T-helper 1 cell treated with Interleukin-12 subunit alpha and Interleukin-12 subunit beta and Interleukin-4 antibody, amounts not matched to agents 30 μg/mL and 1 μg/mL, for 36 hours (primary cell): ENCODE data around the gene IGSF8.

Experiments
- H3K27ac Mint-ChIP-seq: one replicate; pipeline ENCODE4 v1.8.0; 2021; ENCODE audit warnings: mild to moderate bottlenecking, mixed read lengths
- H3K27me3 Mint-ChIP-seq: one replicate; pipeline ENCODE4 v1.8.0; 2021; ENCODE audit warnings: low read depth, mixed read lengths
- H3K36me3 Mint-ChIP-seq: one replicate; pipeline ENCODE4 v1.8.0; 2021; ENCODE audit warnings: low read depth, mixed read lengths
- H3K4me1 Mint-ChIP-seq: one replicate; pipeline ENCODE4 v1.8.0; 2021; ENCODE audit warnings: low read depth, mixed read lengths
- H3K4me3 Mint-ChIP-seq: one replicate; pipeline ENCODE4 v1.8.0; 2021; ENCODE audit warnings: mild to moderate bottlenecking, moderate library complexity, mixed read lengths
- H3K9me3 Mint-ChIP-seq: one replicate; pipeline ENCODE4 v1.8.0; 2021; ENCODE audit warnings: mixed read lengths

IGSF8 gene

DNA sequence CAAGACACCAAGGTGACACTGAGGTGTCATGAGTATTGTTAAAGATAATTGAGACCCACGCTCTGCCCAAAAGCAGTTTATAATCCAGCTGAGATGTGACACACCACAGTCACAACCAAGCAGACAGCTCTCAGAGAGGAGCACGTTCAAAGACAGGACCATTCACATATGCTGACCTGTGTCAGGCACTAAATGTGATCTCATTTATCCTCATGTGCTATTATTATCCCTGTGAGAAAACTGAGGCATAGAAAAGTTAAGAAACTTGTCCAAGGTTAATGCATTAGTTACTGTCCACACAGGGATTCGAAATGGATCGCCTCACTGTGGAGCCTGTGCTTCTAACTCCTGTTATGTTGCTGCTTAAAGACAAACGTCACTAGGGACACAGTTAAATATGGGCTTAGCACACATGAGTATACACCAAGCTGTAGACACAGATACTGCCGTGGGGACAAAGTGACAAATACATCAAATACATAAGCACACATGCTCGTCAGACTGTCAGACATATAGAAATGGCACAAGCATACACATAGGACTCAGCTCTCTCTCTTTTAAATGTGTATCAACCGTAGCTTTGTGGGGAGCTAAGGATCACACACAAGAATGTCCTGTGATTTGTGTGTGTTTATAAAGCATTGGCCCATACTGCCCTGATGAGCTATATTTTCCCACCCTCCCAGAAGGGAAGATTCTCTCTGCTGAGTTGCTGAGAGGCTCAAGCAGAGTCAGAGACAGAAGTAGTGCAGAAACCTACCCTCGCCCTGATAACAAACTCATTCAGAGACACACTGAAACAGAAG lies 3.5 kb upstream of the IGSF8 start:
- peaks cover 23% of the 10 kb centered on the region for H3K4me1 Mint-ChIP-seq
- no peaks in the 10 kb centered on the region for H3K9me3 Mint-ChIP-seq
- no peak overlapping the region for H3K27ac Mint-ChIP-seq
- no peak overlapping the region for H3K4me3 Mint-ChIP-seq
- peaks cover 10% of the 10 kb centered on the region for H3K27me3 Mint-ChIP-seq
- no peaks in the 10 kb centered on the region for H3K36me3 Mint-ChIP-seq

DNA sequence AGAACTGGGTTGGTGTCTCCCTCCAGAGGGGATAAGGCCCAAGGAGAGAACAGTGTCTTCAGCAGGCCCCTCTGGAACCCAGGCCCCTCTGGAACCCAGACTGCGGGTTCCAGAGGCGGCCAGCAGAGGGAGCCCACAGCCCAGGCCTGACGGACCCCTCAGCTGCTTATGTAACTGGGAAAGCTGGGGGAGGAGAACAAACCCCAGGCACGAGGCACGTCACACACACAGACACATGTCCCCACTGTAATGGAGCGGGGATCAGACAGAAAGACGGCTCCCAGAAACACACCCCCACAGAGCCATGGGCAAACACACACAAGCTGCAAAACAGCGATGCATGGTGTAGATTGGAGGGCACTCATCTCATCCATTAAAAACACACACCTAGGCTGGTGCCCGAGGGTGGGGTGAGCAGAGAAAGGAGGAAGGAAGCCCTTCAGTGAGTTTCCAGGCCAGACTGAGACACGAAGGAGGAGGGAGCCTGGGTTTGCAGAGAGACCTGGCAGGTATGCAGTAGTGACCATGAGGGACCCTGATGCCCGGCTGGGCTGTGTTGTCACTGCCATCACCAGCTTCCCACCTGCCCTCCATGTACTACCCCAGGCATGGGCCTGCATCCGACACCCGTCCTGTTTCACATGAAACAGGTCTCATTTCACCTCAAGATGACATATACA lies 2.8 kb upstream of the IGSF8 start:
- peaks cover 28% of the 10 kb centered on the region for H3K4me1 Mint-ChIP-seq
- H3K9me3 Mint-ChIP-seq, result no peaks in the 10 kb centered on the region
- no peak overlapping the region for H3K4me3 Mint-ChIP-seq
- H3K27me3 Mint-ChIP-seq, result peaks cover 5% of the 10 kb centered on the region
- H3K36me3 Mint-ChIP-seq, result no peaks in the 10 kb centered on the region
- peak overlapping the region; percentile 69 for H3K27ac Mint-ChIP-seq

DNA sequence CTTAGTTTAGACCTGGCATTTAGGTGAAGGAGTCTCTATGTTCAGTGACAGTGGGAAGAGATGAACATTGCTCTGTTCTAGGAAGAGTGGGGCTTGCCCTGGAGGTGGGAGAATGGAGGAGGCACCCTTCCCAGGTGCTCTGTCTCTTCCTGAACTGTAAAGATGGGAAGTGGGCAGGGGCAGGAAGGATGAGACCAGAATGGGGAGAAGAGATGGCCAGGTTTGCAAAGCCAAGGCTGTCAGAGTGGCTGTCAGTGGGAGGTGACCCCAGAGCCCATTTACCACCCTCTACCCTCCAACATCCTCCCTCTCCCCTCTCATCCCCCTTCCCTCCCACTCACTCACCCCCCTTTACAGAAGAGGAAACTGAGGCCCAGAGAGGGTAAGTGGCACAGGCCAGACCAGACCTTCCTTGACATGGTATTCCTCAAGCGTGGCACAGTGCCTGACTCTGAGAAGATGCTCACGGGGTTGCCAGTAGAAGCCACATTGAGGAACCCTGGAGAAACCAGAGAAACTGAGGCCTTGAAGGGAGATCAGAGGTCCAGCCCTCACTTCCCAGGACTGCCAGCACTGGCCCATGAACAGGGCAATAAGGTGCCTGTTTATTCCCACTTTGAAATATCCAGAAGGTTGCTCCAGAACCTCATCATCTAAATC lies 1.4 kb upstream of the IGSF8 start:
- Mint-ChIP-seq H3K27me3 (no peaks in the 10 kb centered on the region), H3K4me3 (peak overlapping the region; percentile 67), H3K9me3 (no peaks in the 10 kb centered on the region), H3K4me1 (peaks cover 31% of the 10 kb centered on the region), H3K36me3 (no peaks in the 10 kb centered on the region), H3K27ac (peak overlapping the region; percentile 69)

DNA sequence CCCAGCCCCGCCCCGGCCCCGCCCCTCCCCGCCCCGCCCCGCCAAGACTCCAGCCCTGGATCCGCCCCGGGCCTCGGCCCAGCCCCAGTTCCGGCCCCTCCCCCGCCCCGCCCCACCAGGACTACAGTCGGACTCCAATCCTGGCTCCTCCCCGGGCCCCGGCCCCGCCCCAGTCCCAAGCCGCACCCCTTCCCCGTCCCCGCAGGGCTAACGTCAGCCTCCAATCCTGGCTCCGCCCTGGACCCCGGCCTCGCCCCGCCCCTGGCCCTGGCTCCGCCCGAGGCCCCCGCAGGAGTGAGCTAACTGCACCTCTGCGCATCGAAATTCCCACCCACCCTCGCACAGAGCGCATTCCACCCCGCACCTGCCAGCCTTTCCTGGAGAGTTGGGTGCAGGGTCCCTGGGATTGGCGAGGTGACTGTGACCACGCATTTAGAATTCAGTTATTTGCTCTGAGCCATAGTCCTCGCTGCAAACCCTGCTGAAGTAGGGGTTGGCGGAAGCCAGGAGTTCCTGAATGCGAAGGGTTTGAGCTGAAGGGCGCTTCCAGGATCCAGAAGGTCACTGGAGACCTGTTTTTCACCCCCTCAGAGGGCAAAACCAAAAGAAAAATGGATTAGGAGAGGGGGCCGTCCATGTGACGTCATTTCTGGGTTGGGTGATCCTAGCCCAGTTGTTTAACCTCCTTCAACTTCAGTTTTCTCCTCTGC lies 588 bp upstream of the IGSF8 start:
- Mint-ChIP-seq H3K4me1 (peaks cover 31% of the 10 kb centered on the region), H3K4me3 (peak overlapping the region; percentile 67), H3K36me3 (no peaks in the 10 kb centered on the region), H3K27ac (peak overlapping the region; percentile 69), H3K27me3 (no peaks in the 10 kb centered on the region), H3K9me3 (no peaks in the 10 kb centered on the region)

DNA sequence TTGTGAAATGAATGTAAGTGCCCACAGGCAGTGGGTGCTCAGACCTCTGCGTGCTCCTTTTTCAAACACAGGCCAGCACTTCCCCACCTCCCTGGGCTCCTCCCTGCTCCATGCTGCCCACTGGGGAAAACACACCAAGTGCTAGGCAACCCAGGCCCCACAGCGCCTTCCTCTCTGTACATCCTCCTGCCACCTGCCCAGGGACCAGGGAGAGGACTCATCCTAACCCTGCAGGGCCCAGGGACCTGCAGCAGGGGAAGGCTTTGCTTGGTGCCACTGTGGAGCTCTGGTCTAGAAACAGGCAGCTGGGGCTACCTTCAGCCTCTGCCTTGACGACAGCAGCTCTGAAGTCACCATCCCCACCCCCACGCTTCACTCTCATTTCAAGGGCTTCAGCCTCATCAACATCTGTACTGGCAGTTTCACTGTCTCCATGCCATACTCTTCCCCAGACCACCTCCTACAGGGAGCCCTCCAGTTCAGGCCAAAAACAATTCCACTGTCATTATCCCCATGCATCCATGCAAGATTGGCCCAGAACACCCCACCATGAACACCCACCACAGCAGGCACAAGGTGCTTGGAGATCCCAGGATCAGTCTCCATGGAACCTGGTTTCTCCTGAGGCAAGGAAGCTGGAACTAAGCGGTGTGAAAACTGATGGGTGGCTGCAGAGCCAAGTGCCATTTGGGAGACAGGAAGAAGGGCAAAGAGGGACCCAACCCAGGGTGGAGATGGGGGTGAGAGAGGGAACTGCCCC lies 1.1 kb downstream of the IGSF8 start:
- Mint-ChIP-seq H3K9me3 (no peaks in the 10 kb centered on the region), H3K4me3 (peak overlapping the region; percentile 83), H3K27me3 (no peaks in the 10 kb centered on the region), H3K36me3 (no peaks in the 10 kb centered on the region), H3K27ac (peak overlapping the region; percentile 67), H3K4me1 (peaks cover 34% of the 10 kb centered on the region)

DNA sequence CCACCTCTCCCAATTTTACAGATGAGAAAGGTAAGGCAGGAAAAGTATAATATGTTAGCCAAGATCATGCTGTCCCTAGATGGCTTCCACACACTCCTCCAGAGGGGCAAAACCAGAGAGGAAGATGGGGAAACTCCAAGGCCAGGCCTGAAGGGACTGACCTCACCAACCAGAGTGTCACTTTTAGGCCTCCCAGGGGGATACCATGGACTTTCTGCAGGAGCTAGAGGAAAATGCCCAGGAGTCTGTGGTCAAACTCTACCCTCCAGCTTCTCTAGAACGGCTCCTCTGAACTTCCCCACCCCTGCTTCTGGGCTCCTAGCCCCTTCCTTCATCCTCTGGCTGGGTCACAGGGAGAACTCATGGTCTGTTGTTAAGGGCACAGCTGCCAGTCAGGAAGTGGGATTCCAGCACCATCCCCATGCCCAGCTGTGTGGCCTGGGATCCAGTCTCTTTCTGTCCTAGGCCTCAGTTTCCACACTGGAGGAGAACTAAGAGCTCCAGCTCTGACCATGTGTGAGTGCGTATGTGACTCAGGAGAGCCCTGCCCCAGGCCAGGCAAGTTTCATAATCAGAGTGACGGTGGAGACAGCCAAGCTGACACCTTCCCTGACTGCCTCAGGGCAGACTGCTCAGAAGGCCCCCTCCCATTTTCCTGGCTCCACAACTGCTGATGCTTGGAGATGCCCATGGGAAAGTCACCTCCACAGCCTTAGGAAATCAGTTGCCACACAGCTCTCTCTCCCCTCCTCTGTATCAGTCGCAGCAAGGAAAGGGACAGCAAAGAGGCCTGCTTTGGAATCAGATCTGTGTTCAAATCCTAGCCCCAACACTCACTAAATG lies 1.9 kb downstream of the IGSF8 start:
- Mint-ChIP-seq H3K4me1 (peaks cover 34% of the 10 kb centered on the region), H3K27ac (peak overlapping the region; percentile 10), H3K4me3 (peak overlapping the region; percentile 83), H3K36me3 (peaks cover 2% of the 10 kb centered on the region), H3K27me3 (no peaks in the 10 kb centered on the region), H3K9me3 (no peaks in the 10 kb centered on the region)

DNA sequence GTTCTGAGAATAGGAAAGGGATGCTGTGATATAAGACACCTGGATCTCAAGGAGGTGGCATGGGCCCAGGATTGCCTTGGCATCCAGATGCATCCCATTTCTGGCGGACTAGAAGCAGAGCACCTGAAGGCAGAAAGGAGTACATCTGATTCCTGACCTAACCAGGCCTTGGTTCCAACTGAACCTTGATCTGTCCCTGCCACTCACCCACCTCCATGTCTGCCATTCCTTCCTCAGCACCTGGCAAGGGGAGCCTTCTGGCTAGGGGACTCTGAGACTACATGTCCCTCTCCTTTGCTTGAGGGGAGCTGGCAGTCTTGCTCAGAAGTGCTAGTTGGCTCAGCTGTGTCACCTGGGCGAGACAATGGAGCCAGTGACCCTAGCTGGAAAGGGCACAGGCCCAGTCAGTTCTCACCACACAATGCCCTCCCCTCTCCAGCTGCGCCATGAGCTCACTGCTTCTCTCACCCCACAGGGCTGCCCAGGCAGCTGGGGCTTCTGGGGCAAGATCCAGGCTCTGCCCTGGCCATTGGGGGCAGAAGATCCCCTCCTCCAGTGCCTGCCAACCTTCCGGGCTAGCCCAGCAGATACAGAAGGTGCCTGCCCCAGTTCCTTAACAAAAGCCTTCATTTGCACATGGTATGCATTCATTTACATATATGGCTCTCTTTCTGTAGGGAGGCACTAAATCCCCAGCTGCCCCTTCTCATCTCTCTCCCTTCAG lies 2.9 kb downstream of the IGSF8 start:
- H3K36me3 Mint-ChIP-seq, result peaks cover 6% of the 10 kb centered on the region
- peak overlapping the region; percentile 40 for H3K4me3 Mint-ChIP-seq
- H3K27me3 Mint-ChIP-seq, result no peaks in the 10 kb centered on the region
- H3K27ac Mint-ChIP-seq, result peak overlapping the region; percentile 10
- no peaks in the 10 kb centered on the region for H3K9me3 Mint-ChIP-seq
- H3K4me1 Mint-ChIP-seq, result peaks cover 31% of the 10 kb centered on the region

DNA sequence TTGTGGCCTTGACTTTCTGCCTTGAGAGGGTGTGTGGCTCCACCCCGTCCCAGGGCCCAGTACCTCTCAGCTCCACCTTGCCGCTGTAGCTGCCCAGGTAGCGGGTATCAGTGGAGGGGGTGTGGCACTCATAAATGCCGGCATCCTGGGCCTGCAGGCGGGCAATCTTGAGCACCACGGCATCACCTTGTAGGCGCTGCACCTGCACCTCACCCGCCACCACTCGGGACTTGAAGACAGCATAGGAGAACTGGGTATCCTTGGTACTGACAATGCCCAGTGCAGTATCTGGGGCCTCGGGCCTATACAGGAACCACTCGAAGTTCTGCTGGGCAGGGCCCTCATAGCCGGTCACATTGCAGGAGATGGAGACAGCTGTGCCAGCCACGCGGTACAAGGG lies 3.6 kb downstream of the IGSF8 start:
- H3K27ac Mint-ChIP-seq, result no peak overlapping the region
- peaks cover 6% of the 10 kb centered on the region for H3K36me3 Mint-ChIP-seq
- peaks cover 28% of the 10 kb centered on the region for H3K4me1 Mint-ChIP-seq
- H3K9me3 Mint-ChIP-seq, result no peaks in the 10 kb centered on the region
- no peaks in the 10 kb centered on the region for H3K27me3 Mint-ChIP-seq
- no peak overlapping the region for H3K4me3 Mint-ChIP-seq

DNA sequence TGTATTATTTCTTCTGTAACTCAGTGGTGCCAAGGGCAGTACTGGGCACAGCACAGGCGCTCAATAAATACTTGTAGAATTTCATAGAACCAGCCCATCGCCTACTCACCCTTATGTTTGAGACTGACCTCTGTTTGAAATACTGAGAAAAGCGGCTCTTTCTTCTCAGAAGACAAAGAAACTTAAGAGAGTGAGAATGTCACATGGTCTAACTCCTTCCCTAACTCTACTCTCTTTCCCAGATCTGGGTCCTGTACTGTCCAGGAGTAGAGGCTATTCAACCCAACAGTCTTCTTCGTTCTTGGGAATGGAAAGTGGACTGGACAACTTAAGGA lies 4.2 kb downstream of the IGSF8 start:
- Mint-ChIP-seq H3K27me3 (no peaks in the 10 kb centered on the region), H3K9me3 (no peaks in the 10 kb centered on the region), H3K27ac (no peak overlapping the region), H3K4me3 (no peak overlapping the region), H3K4me1 (peaks cover 24% of the 10 kb centered on the region), H3K36me3 (peaks cover 7% of the 10 kb centered on the region)

DNA sequence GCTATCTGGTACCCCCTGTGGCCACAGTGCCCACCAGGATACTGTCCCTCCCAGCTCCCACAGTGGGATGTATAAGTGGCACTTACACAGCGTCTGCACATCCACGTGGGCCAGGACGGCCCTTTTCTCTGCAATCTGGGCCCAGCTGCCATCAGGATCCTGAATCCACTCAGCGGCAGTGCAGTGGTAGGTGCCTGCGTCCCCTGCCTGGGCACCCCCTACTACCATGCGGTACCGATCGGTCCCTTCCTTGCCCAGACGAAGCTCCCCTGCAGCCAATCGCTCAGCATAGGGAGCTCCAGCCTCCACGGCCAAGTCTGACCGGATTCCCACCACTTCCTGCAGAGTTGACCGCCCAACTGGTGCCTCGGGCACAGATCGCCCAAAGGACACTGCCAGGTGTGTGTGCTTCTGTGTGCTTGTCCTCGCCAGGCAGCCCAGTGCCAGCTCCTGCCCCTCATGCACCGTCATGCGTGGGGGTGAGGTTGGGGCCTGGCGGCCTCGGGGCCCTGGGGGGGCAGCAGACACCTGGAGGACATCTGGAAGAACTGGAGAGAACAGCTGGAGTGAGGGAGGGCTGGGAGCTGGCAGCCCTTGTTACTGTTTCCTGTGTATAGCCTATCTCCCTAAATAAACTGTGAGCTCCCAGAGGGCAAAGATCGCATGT lies 4.7 kb downstream of the IGSF8 start:
- H3K4me3 Mint-ChIP-seq, result no peak overlapping the region
- H3K36me3 Mint-ChIP-seq, result peaks cover 10% of the 10 kb centered on the region
- H3K4me1 Mint-ChIP-seq, result peaks cover 21% of the 10 kb centered on the region
- no peak overlapping the region for H3K27ac Mint-ChIP-seq
- no peaks in the 10 kb centered on the region for H3K27me3 Mint-ChIP-seq
- H3K9me3 Mint-ChIP-seq, result no peaks in the 10 kb centered on the region

DNA sequence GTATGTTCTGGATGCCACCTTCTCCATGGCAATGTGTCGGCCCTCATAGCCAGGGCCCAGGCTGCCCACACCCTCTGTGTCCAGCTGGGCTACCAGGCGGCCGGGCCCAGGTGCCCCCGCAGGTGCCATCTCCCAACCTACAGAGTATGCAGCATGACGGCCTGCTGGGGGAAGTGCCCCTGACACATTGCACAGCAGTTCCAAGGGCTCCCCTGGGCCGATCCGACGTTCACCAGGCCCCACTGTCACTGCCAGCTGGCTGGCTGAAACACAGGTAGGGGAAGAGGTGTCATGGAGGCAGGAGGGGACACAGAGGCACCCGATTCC lies 5.4 kb downstream of the IGSF8 start:
- no peak overlapping the region for H3K4me3 Mint-ChIP-seq
- H3K36me3 Mint-ChIP-seq, result peaks cover 14% of the 10 kb centered on the region
- H3K4me1 Mint-ChIP-seq, result peaks cover 21% of the 10 kb centered on the region
- no peaks in the 10 kb centered on the region for H3K27me3 Mint-ChIP-seq
- no peaks in the 10 kb centered on the region for H3K9me3 Mint-ChIP-seq
- H3K27ac Mint-ChIP-seq, result no peak overlapping the region

DNA sequence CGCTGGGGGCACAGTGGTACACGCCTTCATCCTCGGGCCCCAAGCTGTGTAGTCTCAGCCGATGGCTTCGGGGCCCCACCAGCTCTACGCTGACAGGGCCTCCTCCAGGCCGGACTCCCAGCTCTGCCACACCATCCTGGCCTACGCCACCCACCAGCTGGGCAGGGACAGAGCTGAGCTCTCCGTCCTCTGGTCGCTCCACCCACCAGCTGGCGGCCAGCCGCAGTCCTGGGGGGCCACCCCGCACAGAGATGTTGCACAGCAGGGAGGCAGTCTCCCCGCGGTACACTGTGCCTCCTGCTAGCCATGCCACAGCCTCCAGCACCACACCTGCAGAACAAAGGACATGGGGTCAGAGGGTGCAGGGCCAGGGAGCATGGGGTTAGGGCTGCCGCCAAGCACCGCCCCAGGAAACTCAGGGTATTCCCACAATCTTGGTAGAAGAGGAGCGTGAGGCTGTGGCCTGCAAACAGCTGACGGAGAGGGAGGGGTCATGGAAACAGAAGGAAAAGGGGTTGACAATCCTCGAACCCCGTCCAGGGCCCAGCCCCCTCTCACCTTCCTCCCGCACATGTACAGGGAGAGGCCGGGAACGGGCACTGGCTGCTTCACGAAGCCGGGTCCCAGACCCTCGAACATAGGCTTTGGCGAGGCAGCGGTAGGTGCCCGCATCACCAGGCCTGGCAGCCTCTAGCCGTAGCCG lies 5.9 kb downstream of the IGSF8 start:
- Mint-ChIP-seq H3K36me3 (peaks cover 14% of the 10 kb centered on the region), H3K4me1 (peaks cover 18% of the 10 kb centered on the region)

More for the DNA sequence above, 5.9 kb downstream of the IGSF8 start:
- Mint-ChIP-seq H3K9me3 (no peaks in the 10 kb centered on the region), H3K4me3 (no peak overlapping the region), H3K27ac (no peak overlapping the region), H3K27me3 (no peaks in the 10 kb centered on the region)
